Neural progenitor cell (in vitro differentiated cells): ENCODE results near the gene ANKDD1A. TPM values are rescaled to one million over a fixed set of nuclear protein-coding genes. Genes with fewer than 3 reads are reported as not detected.

Source experiments
- DNase-seq: peaks from one replicate; pipeline ENCODE4 v3.0.0-alpha.2; 2016; ENCODE audit warnings: low spot score
- H2AFZ ChIP-seq: fragments of 200-600 bp; sonication (generic); replicated peaks from 2 replicates; pipeline ENCODE4 v1.6.1; 2016; ENCODE audit warnings: antibody characterized with exemption
- H3F3A ChIP-seq: fragments of 200-600 bp; sonication (generic); 2 replicates; pipeline ENCODE4 v1.6.1; 2016; ENCODE audit warnings: antibody characterized with exemption, low read depth
- H3K27ac ChIP-seq: fragments of 200-600 bp; sonication (generic); 2 replicates; pipeline ENCODE4 v1.5.1; 2016; ENCODE audit warnings: mild to moderate bottlenecking
- H3K27me3 ChIP-seq: fragments of 200-600 bp; sonication (generic); 2 replicates; pipeline ENCODE4 v1.6.1; 2016; ENCODE audit warnings: mild to moderate bottlenecking, moderate library complexity
- H3K36me3 ChIP-seq: fragments of 200-600 bp; sonication (generic); 2 replicates; pipeline ENCODE4 v1.5.1; 2016
- H3K4me1 ChIP-seq: fragments of 200-600 bp; sonication (generic); 2 replicates; pipeline ENCODE4 v1.6.1; 2016; ENCODE audit warnings: mixed run types
- H3K4me2 ChIP-seq: fragments of 200-600 bp; sonication (generic); 2 replicates; pipeline ENCODE4 v1.6.1; 2016
- H3K4me3 ChIP-seq: fragments of 200-600 bp; sonication (generic); 2 replicates; pipeline ENCODE4 v1.5.1; 2016
- H3K79me2 ChIP-seq: fragments of 200-600 bp; sonication (generic); 2 replicates; pipeline ENCODE4 v1.6.1; 2016; ENCODE audit warnings: low read depth
- H3K9ac ChIP-seq: fragments of 200-600 bp; sonication (generic); 2 replicates; pipeline ENCODE4 v1.6.1; 2016
- H3K9me3 ChIP-seq: fragments of 200-600 bp; sonication (generic); 2 replicates; pipeline ENCODE4 v1.5.1; 2016; ENCODE audit warnings: low read depth
- H4K20me1 ChIP-seq: fragments of 200-600 bp; sonication (generic); 2 replicates; pipeline ENCODE4 v1.6.1; 2016; ENCODE audit warnings: low read depth
- H3K27ac Mint-ChIP-seq: 3 replicates; pipeline ENCODE4 v1.8.0; 2021; ENCODE audit warnings: mixed read lengths
- H3K27me3 Mint-ChIP-seq: 2 replicates; pipeline ENCODE4 v1.8.0; 2022; ENCODE audit warnings: low read depth, mild to moderate bottlenecking, inconsistent platforms, moderate library complexity, mixed read lengths; ENCODE audit not compliant: insufficient read depth
- H3K36me3 Mint-ChIP-seq: 3 replicates; pipeline ENCODE4 v1.8.0; 2021; ENCODE audit warnings: mixed read lengths
- H3K4me1 Mint-ChIP-seq: 3 replicates; pipeline ENCODE4 v1.8.0; 2021; ENCODE audit warnings: mixed read lengths
- H3K4me3 Mint-ChIP-seq: 3 replicates; pipeline ENCODE4 v1.8.0; 2021; ENCODE audit warnings: mild to moderate bottlenecking, moderate library complexity, mixed read lengths
- H3K9me3 Mint-ChIP-seq: 3 replicates; pipeline ENCODE4 v1.8.0; 2020; ENCODE audit warnings: mixed read lengths
- CTCF ChIP-seq: fragments of 200-600 bp; sonication (generic); IDR thresholded peaks from 2 replicates; pipeline ENCODE4 v1.5.1; 2017; ENCODE audit warnings: antibody characterized with exemption, mild to moderate bottlenecking
- EZH2 ChIP-seq: fragments of 200-600 bp; sonication (generic); IDR thresholded peaks from 2 replicates; pipeline ENCODE4 v1.6.1; 2017; ENCODE audit warnings: antibody characterized with exemption, mild to moderate bottlenecking, moderate library complexity
- EZH2phosphoT487 ChIP-seq: fragments of 200-600 bp; sonication (generic); IDR thresholded peaks from 2 replicates; pipeline ENCODE4 v1.6.1; 2017; ENCODE audit warnings: antibody characterized with exemption
- total RNA-seq: library from RNA; depleted of rRNA; stranded (reverse); fragments of >200 nt; gene quantifications from 2 replicates; pipeline ENCODE4 v1.2.3, GENCODE V29; 2015; ENCODE audit warnings: low replicate concordance

Gene ANKDD1A
- total RNA-seq, 1 donor from 2014 or later: 6.1 TPM

GRCh38 chr15:64896371-64897069 lies 15.2 kb upstream of the ANKDD1A start:
- Mint-ChIP-seq H3K36me3 (no peaks in the 10 kb centered on the region), H3K27ac (no peak overlapping the region), H3K27me3 (peaks cover 2% of the 10 kb centered on the region), H3K4me1 (peaks cover 42% of the 10 kb centered on the region), H3K4me3 (no peak overlapping the region), H3K9me3 (peaks cover 8% of the 10 kb centered on the region)
- Histone ChIP-seq H3K9ac (no peak overlapping the region), H3K27ac (no peak overlapping the region), H2AFZ (no peak overlapping the region), H3K4me1 (peaks cover 38% of the 10 kb centered on the region), H3F3A (peaks cover 29% of the 10 kb centered on the region), H3K9me3 (no peaks in the 10 kb centered on the region), H3K4me3 (no peak overlapping the region), H3K36me3 (no peaks in the 10 kb centered on the region), H4K20me1 (no peaks in the 10 kb centered on the region), H3K27me3 (no peaks in the 10 kb centered on the region), H3K79me2 (no peaks in the 10 kb centered on the region), H3K4me2 (no peak overlapping the region)
- TF ChIP-seq CTCF (no peak), EZH2 (no peak), EZH2phosphoT487 (no peak)
- no peak for DNase-seq

- H3K79me2 ChIP-seq: no peaks in the 10 kb centered on the region
- no peak for DNase-seq
- Mint-ChIP-seq H3K27me3 (peaks cover 2% of the 10 kb centered on the region), H3K36me3 (no peaks in the 10 kb centered on the region), H3K27ac (no peak overlapping the region), H3K4me3 (no peak overlapping the region), H3K9me3 (peaks cover 8% of the 10 kb centered on the region), H3K4me1 (peaks cover 33% of the 10 kb centered on the region)
- no peaks in the 10 kb centered on the region for H3K9me3 ChIP-seq
- no peaks in the 10 kb centered on the region for H3K27me3 ChIP-seq
- no peak overlapping the region for H2AFZ ChIP-seq
- H3F3A ChIP-seq: peaks cover 29% of the 10 kb centered on the region
- H3K4me1 ChIP-seq: peaks cover 38% of the 10 kb centered on the region
- H3K4me3 ChIP-seq: no peak overlapping the region
- no peak for TF ChIP-seq CTCF
- TF ChIP-seq EZH2: no peak
- no peak for TF ChIP-seq EZH2phosphoT487
- H3K4me2 ChIP-seq: no peak overlapping the region
- H3K27ac ChIP-seq: no peak overlapping the region
- no peaks in the 10 kb centered on the region for H3K36me3 ChIP-seq
- no peaks in the 10 kb centered on the region for H4K20me1 ChIP-seq
- no peak overlapping the region for H3K9ac ChIP-seq
Observed at GRCh38 chr15:64897345-64897985, 14.2 kb upstream of the ANKDD1A start.

GRCh38 chr15:64898406-64898805 lies 13.3 kb upstream of the ANKDD1A start:
- no peak overlapping the region for H2AFZ ChIP-seq
- H3K27me3 ChIP-seq: no peaks in the 10 kb centered on the region
- no peaks in the 10 kb centered on the region for H3K36me3 ChIP-seq
- H3K27ac ChIP-seq: no peak overlapping the region
- Mint-ChIP-seq H3K4me1 (peaks cover 26% of the 10 kb centered on the region), H3K27ac (no peak overlapping the region), H3K4me3 (no peak overlapping the region), H3K27me3 (peaks cover 2% of the 10 kb centered on the region), H3K36me3 (no peaks in the 10 kb centered on the region), H3K9me3 (peaks cover 8% of the 10 kb centered on the region)
- H3K4me3 ChIP-seq: no peak overlapping the region
- peaks cover 29% of the 10 kb centered on the region for H3F3A ChIP-seq
- no peak for TF ChIP-seq EZH2phosphoT487
- no peak for TF ChIP-seq EZH2
- TF ChIP-seq CTCF: no peak
- peaks cover 37% of the 10 kb centered on the region for H3K4me1 ChIP-seq
- H3K9ac ChIP-seq: no peak overlapping the region
- H3K79me2 ChIP-seq: no peaks in the 10 kb centered on the region
- no peaks in the 10 kb centered on the region for H3K9me3 ChIP-seq
- no peak for DNase-seq
- no peaks in the 10 kb centered on the region for H4K20me1 ChIP-seq
- no peak overlapping the region for H3K4me2 ChIP-seq
